HEK293 (cell line): ENCODE data around the gene MCAM.
A peak's percentile ranks its signal among the peaks of the same experiment; 100 is the strongest.

Experiments used
- CTCF ChIA-PET: fragments of 350-600 bp; formaldehyde crosslinking; extraction: SDS; loops from one replicate; lab custom pipeline; 2021; ENCODE audit warnings: antibody characterized with exemption; lab: Yijun Ruan, JAX
- POLR2A ChIA-PET: fragments of 300-600 bp; formaldehyde crosslinking; extraction: SDS; loops from one replicate; lab custom pipeline; 2020; ENCODE audit warnings: antibody characterized with exemption, inconsistent platforms; lab: Yijun Ruan, JAX
- H3K27ac ChIP-seq: fragments of 200-500 bp; sonication (Bioruptor generic); 2 replicates; pipeline ENCODE4 v1.5.1; 2014; ENCODE audit warnings: low read depth, low read length, control low read depth, inconsistent platforms; ENCODE audit errors: extremely low read depth
- H3K36me3 ChIP-seq, 2 experiments: fragments of 200-500 bp in 1 of 2; sonication (Bioruptor generic) in 1 of 2; 1 replicate in 1 of 2; 2 replicates in 1 of 2; pipeline ENCODE4 v1.5.1; 2014 to 2017; ENCODE audit warnings: inconsistent platforms in 2 of 2, low read length in 2 of 2; ENCODE audit not compliant: control insufficient read depth in 2 of 2, insufficient read depth in 1 of 2
- H3K4me1 ChIP-seq: fragments of 200-500 bp; sonication (Bioruptor generic); 2 replicates; pipeline ENCODE4 v1.5.1; 2014; ENCODE audit warnings: mild to moderate bottlenecking, low read length, inconsistent platforms; ENCODE audit not compliant: control insufficient read depth, insufficient read depth
- H3K4me3 ChIP-seq: 2 replicates; pipeline ENCODE4 v1.5.1; 2011; ENCODE audit warnings: low read depth, mild to moderate bottlenecking, control low read depth, low read length, moderate library complexity
- H3K9me3 ChIP-seq: fragments of 200-500 bp; sonication (Bioruptor generic); 2 replicates; pipeline ENCODE4 v1.5.1; 2014; ENCODE audit warnings: low read depth, low read length, inconsistent platforms; ENCODE audit not compliant: control insufficient read depth, insufficient read depth
- BCL11A ChIP-seq: fragments of 450-650 bp; formaldehyde crosslinking; IDR thresholded peaks from 2 replicates; pipeline ENCODE4 v1.5.1; 2016; ENCODE audit warnings: low read depth, missing biosample characterization, missing genetic modification characterization
- GLI2 ChIP-seq: fragments of 450-650 bp; formaldehyde crosslinking; IDR thresholded peaks from 2 replicates; pipeline ENCODE4; 2017; ENCODE audit warnings: missing biosample characterization, missing genetic modification characterization, low read depth, borderline replicate concordance
- KLF1 ChIP-seq: fragments of 450-650 bp; formaldehyde crosslinking; IDR thresholded peaks from 2 replicates; pipeline ENCODE4 v1.5.1; 2016; ENCODE audit warnings: missing biosample characterization, missing genetic modification characterization
- KLF9 ChIP-seq: fragments of 450-650 bp; formaldehyde crosslinking; IDR thresholded peaks from 2 replicates; pipeline ENCODE4 v1.5.1; 2016; ENCODE audit warnings: missing biosample characterization, missing genetic modification characterization, low read depth
- ZBTB48 ChIP-seq: fragments of 450-650 bp; formaldehyde crosslinking; IDR thresholded peaks from 2 replicates; pipeline ENCODE4 v1.5.1; 2016; ENCODE audit warnings: missing biosample characterization, missing genetic modification characterization
- ZNF132 ChIP-seq: fragments of 450-650 bp; formaldehyde crosslinking; IDR thresholded peaks from 2 replicates; pipeline ENCODE4 v1.5.1; 2017; ENCODE audit warnings: missing biosample characterization, missing genetic modification characterization, borderline replicate concordance
- ZNF169 ChIP-seq: fragments of 450-650 bp; formaldehyde crosslinking; IDR thresholded peaks from 2 replicates; pipeline ENCODE4 v1.5.1; 2016; ENCODE audit warnings: missing biosample characterization, missing genetic modification characterization
- ZNF335 ChIP-seq: fragments of 450-650 bp; formaldehyde crosslinking; conservative IDR thresholded peaks from 2 replicates; pipeline ENCODE4 v1.5.1; 2016; ENCODE audit warnings: missing biosample characterization, missing genetic modification characterization
- ZNF341 ChIP-seq: fragments of 450-650 bp; formaldehyde crosslinking; IDR thresholded peaks from 2 replicates; pipeline ENCODE4; 2016; ENCODE audit warnings: low read depth, missing biosample characterization, missing genetic modification characterization
- ZNF350 ChIP-seq: fragments of 450-650 bp; formaldehyde crosslinking; IDR thresholded peaks from 2 replicates; pipeline ENCODE4 v1.5.0; 2017; ENCODE audit warnings: missing biosample characterization, mild to moderate bottlenecking, missing genetic modification characterization
- ZNF391 ChIP-seq: fragments of 450-650 bp; formaldehyde crosslinking; IDR thresholded peaks from 2 replicates; pipeline ENCODE4 v1.5.1; 2016; ENCODE audit warnings: low read depth, missing biosample characterization, missing genetic modification characterization, borderline replicate concordance
- ZNF544 ChIP-seq: fragments of 450-650 bp; formaldehyde crosslinking; IDR thresholded peaks from 2 replicates; pipeline ENCODE4 v1.5.0; 2017; ENCODE audit warnings: missing biosample characterization, missing genetic modification characterization
- ZNF600 ChIP-seq: fragments of 450-650 bp; formaldehyde crosslinking; IDR thresholded peaks from 2 replicates; pipeline ENCODE4 v1.5.1; 2016; ENCODE audit warnings: missing biosample characterization, missing genetic modification characterization
- ZNF610 ChIP-seq: fragments of 450-650 bp; formaldehyde crosslinking; IDR thresholded peaks from 2 replicates; pipeline ENCODE4 v1.5.1; 2016; ENCODE audit warnings: missing biosample characterization, missing genetic modification characterization, borderline replicate concordance
- ZNF621 ChIP-seq: fragments of 450-650 bp; formaldehyde crosslinking; IDR thresholded peaks from 2 replicates; pipeline ENCODE4 v1.5.1; 2017; ENCODE audit warnings: missing biosample characterization, missing genetic modification characterization
- ZNF677 ChIP-seq: fragments of 450-650 bp; IDR thresholded peaks from 2 replicates; pipeline ENCODE4 v1.5.0; 2018; ENCODE audit warnings: missing biosample characterization, mild to moderate bottlenecking, missing genetic modification characterization, moderate library complexity
- TF ChIP-seq, protein P1 (sequence below): fragments of 450-650 bp; formaldehyde crosslinking; IDR thresholded peaks from 2 replicates; pipeline ENCODE4 v1.5.1; 2016; ENCODE audit warnings: missing biosample characterization, missing genetic modification characterization, low read depth
- TF ChIP-seq, protein P2 (sequence below): fragments of 450-650 bp; formaldehyde crosslinking; IDR thresholded peaks from 2 replicates; pipeline ENCODE4 v1.5.1; 2016; ENCODE audit warnings: missing biosample characterization, missing genetic modification characterization
- TF ChIP-seq, protein P3 (sequence below): fragments of 450-650 bp; formaldehyde crosslinking; IDR thresholded peaks from 2 replicates; pipeline ENCODE4 v1.5.1; 2016; ENCODE audit warnings: missing biosample characterization, missing genetic modification characterization
- TF ChIP-seq, protein P4 (sequence below): fragments of 450-650 bp; formaldehyde crosslinking; IDR thresholded peaks from 2 replicates; pipeline ENCODE4 v1.5.1; 2016; ENCODE audit warnings: missing biosample characterization, missing genetic modification characterization
- TF ChIP-seq, protein P5 (sequence below): fragments of 450-650 bp; formaldehyde crosslinking; IDR thresholded peaks from 2 replicates; pipeline ENCODE4 v1.5.1; 2016; ENCODE audit warnings: missing biosample characterization, missing genetic modification characterization
- TF ChIP-seq, protein P6 (sequence below): fragments of 450-650 bp; formaldehyde crosslinking; IDR thresholded peaks from 2 replicates; pipeline ENCODE4 v1.5.1; 2016; ENCODE audit warnings: missing biosample characterization, missing genetic modification characterization

Gene MCAM

DNA sequence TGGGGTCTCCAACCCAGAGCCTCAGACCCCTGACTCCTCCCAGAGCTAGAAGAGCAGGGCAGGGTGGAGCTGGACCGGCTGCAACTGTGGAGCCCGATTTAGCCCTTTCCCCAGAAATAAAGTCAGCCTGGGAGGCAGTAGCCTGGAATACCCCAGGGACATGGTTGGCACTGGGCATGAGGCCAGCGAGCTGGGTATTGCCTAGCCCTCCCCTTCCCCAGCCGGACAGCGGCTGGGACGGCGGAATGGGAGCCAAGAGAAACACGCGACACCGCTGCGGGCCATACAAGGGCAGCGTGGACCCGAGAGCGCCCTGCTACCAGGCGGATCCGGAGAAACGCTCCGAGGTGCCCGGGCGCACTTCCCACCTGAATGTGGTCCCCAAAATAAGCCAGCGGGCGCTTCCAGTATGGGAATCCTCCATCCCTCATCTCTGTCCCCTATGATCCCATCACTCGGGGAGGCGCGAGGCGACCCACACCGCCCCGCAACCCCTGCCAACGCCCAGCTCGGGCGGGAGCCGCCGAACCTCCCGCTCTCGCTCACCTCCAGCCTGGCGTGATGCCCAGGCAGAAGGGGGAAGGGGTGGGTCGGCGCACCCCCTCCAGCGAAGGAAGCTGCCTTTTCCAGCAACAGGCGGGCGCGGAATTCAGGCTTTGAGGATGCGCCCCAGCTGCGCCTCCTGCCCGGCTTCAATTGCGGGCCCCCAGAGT lies 758 bp downstream of the MCAM start (continued):
- TF ChIP-seq, protein P1, sequence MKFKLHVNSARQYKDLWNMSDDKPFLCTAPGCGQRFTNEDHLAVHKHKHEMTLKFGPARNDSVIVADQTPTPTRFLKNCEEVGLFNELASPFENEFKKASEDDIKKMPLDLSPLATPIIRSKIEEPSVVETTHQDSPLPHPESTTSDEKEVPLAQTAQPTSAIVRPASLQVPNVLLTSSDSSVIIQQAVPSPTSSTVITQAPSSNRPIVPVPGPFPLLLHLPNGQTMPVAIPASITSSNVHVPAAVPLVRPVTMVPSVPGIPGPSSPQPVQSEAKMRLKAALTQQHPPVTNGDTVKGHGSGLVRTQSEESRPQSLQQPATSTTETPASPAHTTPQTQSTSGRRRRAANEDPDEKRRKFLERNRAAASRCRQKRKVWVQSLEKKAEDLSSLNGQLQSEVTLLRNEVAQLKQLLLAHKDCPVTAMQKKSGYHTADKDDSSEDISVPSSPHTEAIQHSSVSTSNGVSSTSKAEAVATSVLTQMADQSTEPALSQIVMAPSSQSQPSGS = no peak
- TF ChIP-seq ZNF335 (tag by site-specific recombination) = peak; percentile 58
- no peak for TF ChIP-seq ZNF132 (tag by site-specific recombination)

DNA sequence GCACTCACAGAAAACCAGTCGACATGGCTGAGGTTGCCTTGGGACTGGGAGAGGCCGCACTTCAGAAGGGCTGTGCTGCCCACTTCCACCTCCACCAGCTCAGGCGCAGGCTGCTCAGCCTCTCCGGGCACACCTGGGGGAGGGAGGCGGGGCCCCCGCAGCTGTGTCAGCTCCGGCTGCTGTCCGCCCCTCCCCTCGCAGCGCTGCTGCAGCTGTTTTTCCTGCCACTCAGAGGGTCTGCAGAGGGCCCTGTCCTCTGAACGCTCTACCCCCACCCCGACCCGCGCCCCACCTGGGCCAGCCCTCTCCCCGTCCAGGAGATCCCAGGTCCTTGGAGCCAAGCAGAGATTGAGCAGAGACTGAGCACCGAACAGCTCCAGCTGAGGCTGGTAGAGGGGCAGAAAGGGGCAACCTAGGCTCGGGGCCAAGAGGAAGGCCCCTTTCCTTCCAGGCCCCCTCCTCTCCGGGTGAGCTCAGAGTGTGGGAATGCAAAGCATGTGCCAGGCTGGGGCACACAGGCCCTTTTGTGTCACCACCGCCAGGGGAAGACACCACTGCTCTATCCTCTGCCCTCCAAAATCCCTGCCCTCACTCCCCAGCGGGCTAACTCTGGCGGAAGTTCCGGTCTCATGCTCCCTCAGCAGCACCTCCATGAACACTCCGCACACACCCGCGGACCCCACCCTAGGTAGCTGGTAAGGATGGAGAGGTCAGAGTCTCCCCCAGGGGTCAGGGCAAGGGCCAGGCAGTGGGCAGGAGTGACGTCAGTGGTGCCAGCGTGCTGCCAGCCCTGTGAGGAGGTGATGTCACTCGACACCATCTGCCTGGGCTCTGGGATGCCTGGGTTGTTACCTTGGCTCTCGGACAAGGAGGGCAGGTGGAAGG lies 1.6 kb downstream of the MCAM start:
- POLR2A ChIA-PET = interaction anchor here (0.5 to 4.4 kb wide), 10 partner anchors 7 to 279 kb away, joined by 3 to 35 read pairs (median 5); partner anchors contain the start of genes CBL and HINFP
- CTCF ChIA-PET = interaction anchor here (1.1 to 15.8 kb wide), 5 partner anchors 8 to 160 kb away, joined by 3 to 151 read pairs (median 4); partner anchors contain the start of gene C1QTNF5
- no peaks in the 10 kb centered on the region for H3K9me3 ChIP-seq
- no peaks in the 10 kb centered on the region for H3K4me1 ChIP-seq
- H3K27ac ChIP-seq = no peak overlapping the region
- peaks cover 0 to 38% of the 10 kb centered on the region in 2 experiments; a peak in 1 of 3 replicates for H3K36me3 ChIP-seq
- H3K4me3 ChIP-seq = peak overlapping the region; percentile 67
- no peak for TF ChIP-seq GLI2 (tag by site-specific recombination)
- TF ChIP-seq, protein P2, sequence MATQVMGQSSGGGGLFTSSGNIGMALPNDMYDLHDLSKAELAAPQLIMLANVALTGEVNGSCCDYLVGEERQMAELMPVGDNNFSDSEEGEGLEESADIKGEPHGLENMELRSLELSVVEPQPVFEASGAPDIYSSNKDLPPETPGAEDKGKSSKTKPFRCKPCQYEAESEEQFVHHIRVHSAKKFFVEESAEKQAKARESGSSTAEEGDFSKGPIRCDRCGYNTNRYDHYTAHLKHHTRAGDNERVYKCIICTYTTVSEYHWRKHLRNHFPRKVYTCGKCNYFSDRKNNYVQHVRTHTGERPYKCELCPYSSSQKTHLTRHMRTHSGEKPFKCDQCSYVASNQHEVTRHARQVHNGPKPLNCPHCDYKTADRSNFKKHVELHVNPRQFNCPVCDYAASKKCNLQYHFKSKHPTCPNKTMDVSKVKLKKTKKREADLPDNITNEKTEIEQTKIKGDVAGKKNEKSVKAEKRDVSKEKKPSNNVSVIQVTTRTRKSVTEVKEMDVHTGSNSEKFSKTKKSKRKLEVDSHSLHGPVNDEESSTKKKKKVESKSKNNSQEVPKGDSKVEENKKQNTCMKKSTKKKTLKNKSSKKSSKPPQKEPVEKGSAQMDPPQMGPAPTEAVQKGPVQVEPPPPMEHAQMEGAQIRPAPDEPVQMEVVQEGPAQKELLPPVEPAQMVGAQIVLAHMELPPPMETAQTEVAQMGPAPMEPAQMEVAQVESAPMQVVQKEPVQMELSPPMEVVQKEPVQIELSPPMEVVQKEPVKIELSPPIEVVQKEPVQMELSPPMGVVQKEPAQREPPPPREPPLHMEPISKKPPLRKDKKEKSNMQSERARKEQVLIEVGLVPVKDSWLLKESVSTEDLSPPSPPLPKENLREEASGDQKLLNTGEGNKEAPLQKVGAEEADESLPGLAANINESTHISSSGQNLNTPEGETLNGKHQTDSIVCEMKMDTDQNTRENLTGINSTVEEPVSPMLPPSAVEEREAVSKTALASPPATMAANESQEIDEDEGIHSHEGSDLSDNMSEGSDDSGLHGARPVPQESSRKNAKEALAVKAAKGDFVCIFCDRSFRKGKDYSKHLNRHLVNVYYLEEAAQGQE (tag by site-specific recombination) = no peak
- TF ChIP-seq ZNF544 (tag by site-specific recombination) = no peak
- TF ChIP-seq, protein P3, sequence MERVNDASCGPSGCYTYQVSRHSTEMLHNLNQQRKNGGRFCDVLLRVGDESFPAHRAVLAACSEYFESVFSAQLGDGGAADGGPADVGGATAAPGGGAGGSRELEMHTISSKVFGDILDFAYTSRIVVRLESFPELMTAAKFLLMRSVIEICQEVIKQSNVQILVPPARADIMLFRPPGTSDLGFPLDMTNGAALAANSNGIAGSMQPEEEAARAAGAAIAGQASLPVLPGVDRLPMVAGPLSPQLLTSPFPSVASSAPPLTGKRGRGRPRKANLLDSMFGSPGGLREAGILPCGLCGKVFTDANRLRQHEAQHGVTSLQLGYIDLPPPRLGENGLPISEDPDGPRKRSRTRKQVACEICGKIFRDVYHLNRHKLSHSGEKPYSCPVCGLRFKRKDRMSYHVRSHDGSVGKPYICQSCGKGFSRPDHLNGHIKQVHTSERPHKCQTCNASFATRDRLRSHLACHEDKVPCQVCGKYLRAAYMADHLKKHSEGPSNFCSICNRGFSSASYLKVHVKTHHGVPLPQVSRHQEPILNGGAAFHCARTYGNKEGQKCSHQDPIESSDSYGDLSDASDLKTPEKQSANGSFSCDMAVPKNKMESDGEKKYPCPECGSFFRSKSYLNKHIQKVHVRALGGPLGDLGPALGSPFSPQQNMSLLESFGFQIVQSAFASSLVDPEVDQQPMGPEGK (tag by site-specific recombination) = 0 out of 2 replicates have a peak, but pooled peaks have one; percentile 14
- TF ChIP-seq ZNF600 (tag by site-specific recombination) = no peak
- peak; percentile 37; the same call in 1 of the 2 replicates for TF ChIP-seq ZNF341
- TF ChIP-seq, protein P4, sequence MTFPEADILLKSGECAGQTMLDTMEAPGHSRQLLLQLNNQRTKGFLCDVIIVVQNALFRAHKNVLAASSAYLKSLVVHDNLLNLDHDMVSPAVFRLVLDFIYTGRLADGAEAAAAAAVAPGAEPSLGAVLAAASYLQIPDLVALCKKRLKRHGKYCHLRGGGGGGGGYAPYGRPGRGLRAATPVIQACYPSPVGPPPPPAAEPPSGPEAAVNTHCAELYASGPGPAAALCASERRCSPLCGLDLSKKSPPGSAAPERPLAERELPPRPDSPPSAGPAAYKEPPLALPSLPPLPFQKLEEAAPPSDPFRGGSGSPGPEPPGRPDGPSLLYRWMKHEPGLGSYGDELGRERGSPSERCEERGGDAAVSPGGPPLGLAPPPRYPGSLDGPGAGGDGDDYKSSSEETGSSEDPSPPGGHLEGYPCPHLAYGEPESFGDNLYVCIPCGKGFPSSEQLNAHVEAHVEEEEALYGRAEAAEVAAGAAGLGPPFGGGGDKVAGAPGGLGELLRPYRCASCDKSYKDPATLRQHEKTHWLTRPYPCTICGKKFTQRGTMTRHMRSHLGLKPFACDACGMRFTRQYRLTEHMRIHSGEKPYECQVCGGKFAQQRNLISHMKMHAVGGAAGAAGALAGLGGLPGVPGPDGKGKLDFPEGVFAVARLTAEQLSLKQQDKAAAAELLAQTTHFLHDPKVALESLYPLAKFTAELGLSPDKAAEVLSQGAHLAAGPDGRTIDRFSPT = peak; percentile 46; the same call in 1 of the 2 replicates
- no peak for TF ChIP-seq KLF9 (tag by site-specific recombination)
- TF ChIP-seq BCL11A (tag by site-specific recombination) = peak; percentile 16; the same call in 1 of the 2 replicates
- TF ChIP-seq KLF1 = no peak
- TF ChIP-seq ZNF677 (tag by site-specific recombination) = no peak
- no peak for TF ChIP-seq ZNF391 (tag by site-specific recombination)
- TF ChIP-seq ZNF610 (tag by site-specific recombination) = no peak
- TF ChIP-seq, protein P5, sequence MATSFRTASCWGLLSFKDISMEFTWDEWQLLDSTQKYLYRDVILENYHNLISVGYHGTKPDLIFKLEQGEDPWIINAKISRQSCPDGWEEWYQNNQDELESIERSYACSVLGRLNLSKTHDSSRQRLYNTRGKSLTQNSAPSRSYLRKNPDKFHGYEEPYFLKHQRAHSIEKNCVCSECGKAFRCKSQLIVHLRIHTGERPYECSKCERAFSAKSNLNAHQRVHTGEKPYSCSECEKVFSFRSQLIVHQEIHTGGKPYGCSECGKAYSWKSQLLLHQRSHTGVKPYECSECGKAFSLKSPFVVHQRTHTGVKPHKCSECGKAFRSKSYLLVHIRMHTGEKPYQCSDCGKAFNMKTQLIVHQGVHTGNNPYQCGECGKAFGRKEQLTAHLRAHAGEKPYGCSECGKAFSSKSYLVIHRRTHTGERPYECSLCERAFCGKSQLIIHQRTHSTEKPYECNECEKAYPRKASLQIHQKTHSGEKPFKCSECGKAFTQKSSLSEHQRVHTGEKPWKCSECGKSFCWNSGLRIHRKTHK = no peak
- TF ChIP-seq, protein P6, sequence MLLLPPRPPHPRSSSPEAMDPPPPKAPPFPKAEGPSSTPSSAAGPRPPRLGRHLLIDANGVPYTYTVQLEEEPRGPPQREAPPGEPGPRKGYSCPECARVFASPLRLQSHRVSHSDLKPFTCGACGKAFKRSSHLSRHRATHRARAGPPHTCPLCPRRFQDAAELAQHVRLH (tag by site-specific recombination) = no peak
- TF ChIP-seq ZNF350 = no peak
- no peak for TF ChIP-seq ZNF621
- TF ChIP-seq ZBTB48 = peak; percentile 40; the same call in 1 of the 2 replicates
- no peak for TF ChIP-seq ZNF169 (tag by site-specific recombination)
